ENCODE data around the gene ECD.

The ECD gene

GRCh38 chr10:73096041-73096448 lies 71.8 kb downstream of the ECD start:
- no peak for DNase-seq

DNA sequence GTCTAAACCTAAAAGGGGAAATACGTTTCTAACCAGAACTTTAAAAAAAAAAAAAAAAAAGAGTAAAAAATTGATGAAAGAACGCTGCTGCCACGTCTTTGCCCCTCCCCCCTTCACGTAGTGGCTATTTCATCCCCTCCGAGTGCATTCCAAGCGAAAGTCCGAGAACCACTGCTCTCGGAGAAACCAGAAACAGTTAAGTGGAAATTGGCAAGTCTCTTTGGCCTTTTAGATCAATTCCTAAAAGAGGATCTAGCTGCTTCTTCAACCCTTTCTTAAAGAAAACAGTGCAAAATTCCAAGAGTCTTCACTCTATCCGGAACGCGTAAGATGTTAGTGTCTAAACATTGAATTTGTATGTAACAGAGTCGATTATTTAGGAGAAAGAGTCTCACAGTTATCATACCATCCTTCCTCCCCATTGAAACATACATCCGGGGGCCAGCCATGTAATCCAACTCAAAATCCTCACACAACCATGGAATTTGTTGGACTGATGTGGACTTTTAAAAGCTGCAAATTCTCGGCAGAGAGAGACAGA lies 72.3 kb downstream of the ECD start:
- no peak for DNase-seq

GRCh38 chr10:73094986-73095480 lies 72.8 kb downstream of the ECD start:
- no peak for DNase-seq

GRCh38 chr10:73093922-73094850 lies 73.6 kb downstream of the ECD start:
- DNase-seq = no peak

- no peak for DNase-seq
These were observed 75.0 kb downstream of the ECD start for GRCh38 chr10:73092830-73093229.

GRCh38 chr10:73088304-73088703 lies 79.5 kb downstream of the ECD start:
- no peak for DNase-seq

GRCh38 chr10:73086816-73087215 lies 81.0 kb downstream of the ECD start:
- DNase-seq = no peak

DNA sequence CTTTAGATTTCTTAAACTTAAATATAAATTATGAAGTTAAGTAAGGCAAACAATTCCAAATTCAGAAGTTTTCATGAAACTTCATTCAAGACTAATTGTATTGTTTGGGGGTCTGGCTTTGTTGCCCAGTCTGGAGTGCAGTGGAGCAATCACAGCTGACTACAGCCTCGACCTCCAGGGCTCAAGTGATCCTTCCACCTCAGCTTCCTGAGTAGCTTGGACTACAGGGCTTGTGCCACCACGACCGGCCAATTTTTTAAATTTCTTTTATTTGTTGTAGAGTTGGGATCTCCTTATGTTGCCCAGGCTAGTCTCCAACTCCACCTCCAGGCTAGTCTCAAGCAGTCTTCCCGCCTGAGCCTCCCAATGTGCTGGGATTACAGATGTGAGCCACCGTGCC lies 83.6 kb downstream of the ECD start:
- DNase-seq = no peak
